Mammary epithelial cell (primary cell): ENCODE data around the gene SLC17A3.

ENCODE experiments used
- EZH2 ChIP-seq: IDR thresholded peaks from 2 replicates; pipeline ENCODE4 v1.6.1; 2012; ENCODE audit warnings: low read length, inconsistent platforms, borderline replicate concordance
- TF ChIP-seq, protein P1 (sequence below), 2 donors: IDR thresholded peaks in 1 of 2; conservative IDR thresholded peaks in 1 of 2; 2 replicates each; pipeline ENCODE4 v1.5.1; 2011 to 2012; ENCODE audit warnings: inconsistent platforms in 2 of 2, low read length in 2 of 2, mild to moderate bottlenecking in 2 of 2, control low read depth in 1 of 2, low read depth in 1 of 2; ENCODE audit not compliant: insufficient read depth in 1 of 2; ENCODE audit errors: extremely low read depth in 1 of 2

DNA sequence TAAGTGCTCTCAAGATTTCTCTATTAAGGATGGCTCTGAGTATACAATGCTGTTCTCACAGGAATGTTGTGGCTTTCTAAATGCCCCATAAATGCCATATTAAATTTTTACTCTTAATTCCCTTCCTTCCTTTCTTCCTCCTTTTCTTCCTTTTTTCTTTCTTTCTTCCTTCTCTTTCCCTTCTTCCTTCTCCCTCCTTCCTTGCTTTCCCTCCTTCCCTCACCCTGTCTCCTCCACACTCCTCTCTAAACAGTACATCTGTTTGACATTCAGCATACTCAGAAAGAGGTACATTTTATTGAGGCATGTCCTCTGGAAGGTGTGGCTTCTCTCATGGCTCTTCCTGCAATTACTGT, 41.8 kb downstream of the SLC17A3 start:
- TF ChIP-seq, protein P1, sequence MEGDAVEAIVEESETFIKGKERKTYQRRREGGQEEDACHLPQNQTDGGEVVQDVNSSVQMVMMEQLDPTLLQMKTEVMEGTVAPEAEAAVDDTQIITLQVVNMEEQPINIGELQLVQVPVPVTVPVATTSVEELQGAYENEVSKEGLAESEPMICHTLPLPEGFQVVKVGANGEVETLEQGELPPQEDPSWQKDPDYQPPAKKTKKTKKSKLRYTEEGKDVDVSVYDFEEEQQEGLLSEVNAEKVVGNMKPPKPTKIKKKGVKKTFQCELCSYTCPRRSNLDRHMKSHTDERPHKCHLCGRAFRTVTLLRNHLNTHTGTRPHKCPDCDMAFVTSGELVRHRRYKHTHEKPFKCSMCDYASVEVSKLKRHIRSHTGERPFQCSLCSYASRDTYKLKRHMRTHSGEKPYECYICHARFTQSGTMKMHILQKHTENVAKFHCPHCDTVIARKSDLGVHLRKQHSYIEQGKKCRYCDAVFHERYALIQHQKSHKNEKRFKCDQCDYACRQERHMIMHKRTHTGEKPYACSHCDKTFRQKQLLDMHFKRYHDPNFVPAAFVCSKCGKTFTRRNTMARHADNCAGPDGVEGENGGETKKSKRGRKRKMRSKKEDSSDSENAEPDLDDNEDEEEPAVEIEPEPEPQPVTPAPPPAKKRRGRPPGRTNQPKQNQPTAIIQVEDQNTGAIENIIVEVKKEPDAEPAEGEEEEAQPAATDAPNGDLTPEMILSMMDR (conservative IDR thresholded peaks at IDR 0.05 in 1 of 2, IDR thresholded peaks at IDR 0.05 in 1 of 2; ENCODE audit: extremely low read depth in 1 of 2, insufficient read depth in 1 of 2, low read depth in 1 of 2, low read length in 2 of 2) = no peak
- no peak for TF ChIP-seq EZH2
